ENCODE results near the gene LGR5.
"Not testable (repeated sequence)": the region's sequence is repeated elsewhere in the genome, so short reads cannot be mapped to it uniquely, and the experiment has no call there.

Gene LGR5

GRCh38 chr12:71552728-71553501 is 113.3 kb downstream of the LGR5 start:
- DNase-seq, result no peak

- no peak for DNase-seq
Measured at GRCh38 chr12:71555191-71555590, 115.6 kb downstream of the LGR5 start.

GRCh38 chr12:71555789-71556188 is 116.2 kb downstream of the LGR5 start:
- DNase-seq, result not testable (repeated sequence)

- DNase-seq, result no peak
Measured at GRCh38 chr12:71556448-71556847, 116.8 kb downstream of the LGR5 start.

- no peak for DNase-seq
Measured at GRCh38 chr12:71556875-71557274, 117.3 kb downstream of the LGR5 start.

GRCh38 chr12:71558445-71558844 is 118.8 kb downstream of the LGR5 start:
- no peak for DNase-seq

- no peak for DNase-seq
Measured at GRCh38 chr12:71562676-71563595, 123.3 kb downstream of the LGR5 start.

GRCh38 chr12:71565535-71565934 is 125.9 kb downstream of the LGR5 start:
- DNase-seq, result no peak

- no peak for DNase-seq
Measured at GRCh38 chr12:71566655-71567054, 127.1 kb downstream of the LGR5 start.

GRCh38 chr12:71567537-71567936 is 127.9 kb downstream of the LGR5 start:
- DNase-seq, result no peak

GRCh38 chr12:71569885-71570284 is 130.3 kb downstream of the LGR5 start:
- not testable (repeated sequence) for DNase-seq

GRCh38 chr12:71576496-71576895 is 136.9 kb downstream of the LGR5 start:
- DNase-seq, result no peak

GRCh38 chr12:71578694-71579258 is 139.2 kb downstream of the LGR5 start:
- DNase-seq, result no peak

- no peak for DNase-seq
Measured at GRCh38 chr12:71581206-71581605, 141.6 kb downstream of the LGR5 start.

GRCh38 chr12:71582925-71583324 is 143.3 kb downstream of the LGR5 start:
- no peak for DNase-seq

GRCh38 chr12:71584356-71584755 is 144.8 kb downstream of the LGR5 start:
- DNase-seq, result no peak

GRCh38 chr12:71585218-71585617 is 145.6 kb downstream of the LGR5 start:
- DNase-seq, result no peak

- DNase-seq, result no peak
Measured at GRCh38 chr12:71587012-71587411, 147.4 kb downstream of the LGR5 start.

GRCh38 chr12:71589478-71589881 is 149.9 kb downstream of the LGR5 start:
- DNase-seq, result no peak

- DNase-seq, result no peak
Measured at GRCh38 chr12:71591601-71592000, 152.0 kb downstream of the LGR5 start.

GRCh38 chr12:71592841-71593240 is 153.2 kb downstream of the LGR5 start:
- no peak for DNase-seq

- DNase-seq, result no peak
Measured at GRCh38 chr12:71594214-71594948, 154.8 kb downstream of the LGR5 start.

- no peak for DNase-seq
Measured at GRCh38 chr12:71599210-71599609, 159.6 kb downstream of the LGR5 start.

Measured in CD4-positive, alpha-beta T cell treated with Interleukin-4 for 1 hour (primary cell).